ENCODE results near the gene CNN2. TPM values are rescaled to one million over a fixed set of nuclear protein-coding genes. Genes with fewer than 3 reads are reported as not detected.

CNN2 gene
- total RNA-seq, 1 donor from 2014 or later: 76.1 TPM

DNA sequence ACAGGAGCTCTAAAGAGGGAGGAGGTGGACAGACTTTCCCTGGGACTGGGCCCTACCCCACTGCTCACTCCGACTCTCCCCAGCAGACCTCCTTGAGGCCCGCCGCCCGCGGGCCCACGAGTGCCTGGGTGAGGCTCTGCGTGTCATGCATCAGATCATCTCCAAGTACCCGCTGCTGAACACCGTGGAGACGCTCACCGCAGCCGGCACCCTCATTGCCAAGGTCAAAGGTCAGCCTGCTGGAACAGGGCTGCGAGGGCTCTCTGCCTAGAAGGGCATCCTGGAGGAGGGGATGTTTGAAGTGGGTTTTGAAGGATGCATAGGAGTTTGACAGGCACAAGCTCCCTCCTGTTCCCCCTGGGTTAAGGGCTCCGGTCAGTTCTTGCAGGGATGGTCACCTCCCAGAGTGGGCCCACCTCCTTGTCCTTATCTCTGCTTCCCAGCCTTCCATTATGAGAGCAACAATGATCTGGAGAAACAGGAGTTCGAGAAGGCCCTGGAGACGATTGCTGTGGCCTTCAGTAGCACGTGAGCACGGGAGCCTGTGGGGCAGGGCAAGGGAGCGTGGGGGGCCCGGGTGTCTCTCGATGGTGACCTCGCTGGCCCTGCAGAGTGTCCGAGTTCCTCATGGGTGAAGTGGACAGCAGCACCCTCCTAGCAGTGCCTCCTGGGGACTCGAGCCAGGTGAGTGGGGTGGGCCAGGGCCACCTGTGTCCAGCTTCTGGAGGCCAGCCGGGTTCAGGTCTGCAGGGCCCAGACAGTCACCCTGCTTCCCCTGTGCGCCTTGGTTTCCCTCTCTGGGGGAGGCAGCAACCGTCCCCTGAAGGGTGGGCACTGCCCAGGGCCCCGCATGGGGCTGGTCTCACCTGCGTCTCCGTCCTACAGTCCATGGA, 46.9 kb downstream of the CNN2 start:
- no peak overlapping the region for H3K4me3 ChIP-seq
- H3K27me3 ChIP-seq: no peaks in the 10 kb centered on the region
- H3K36me3 ChIP-seq: no peaks in the 10 kb centered on the region
- no peak overlapping the region for H3K27ac ChIP-seq
- intact Hi-C loops (cut with DNase I): no loop called here
- no peak for DNase-seq (ENCODE audit: extremely low spot score in 2 of 2)
- peaks cover 36% of the 10 kb centered on the region for H3K4me1 ChIP-seq
- TF ChIP-seq POLR2A (IDR thresholded peaks at IDR 0.05) (no peak), CTCF (IDR thresholded peaks at IDR 0.05) (no peak), POLR2AphosphoS5 (IDR thresholded peaks at IDR 0.05; ENCODE audit: insufficient read depth in 1 of 2, low read depth in 1 of 2) (no peak)
- H3K9me3 ChIP-seq: no peaks in the 10 kb centered on the region

DNA sequence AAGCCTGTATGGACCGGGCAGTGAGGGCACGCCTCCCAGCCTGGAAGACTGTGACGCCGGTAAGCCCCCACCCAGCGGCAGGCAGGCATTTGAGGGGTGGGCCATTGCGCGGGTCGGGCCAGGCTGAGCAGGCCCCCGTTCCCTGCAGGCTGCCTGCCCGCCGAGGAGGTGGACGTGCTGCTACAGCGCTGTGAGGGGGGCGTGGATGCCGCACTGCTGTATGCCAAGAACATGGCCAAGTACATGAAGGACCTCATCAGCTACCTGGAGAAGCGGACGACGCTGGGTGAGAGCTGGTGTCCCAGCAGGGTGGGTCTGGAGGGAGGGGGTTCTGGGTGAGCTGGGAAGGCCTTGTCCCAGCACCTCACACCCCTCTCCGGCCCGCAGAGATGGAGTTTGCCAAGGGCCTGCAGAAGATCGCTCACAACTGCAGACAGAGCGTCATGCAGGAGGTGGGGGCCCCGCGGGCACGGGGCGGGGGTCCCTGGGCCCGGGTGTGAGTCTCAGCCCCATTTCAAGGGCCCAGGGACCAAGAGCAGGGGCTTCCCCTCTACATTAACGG, 47.6 kb downstream of the CNN2 start:
- Histone ChIP-seq H3K36me3 (no peaks in the 10 kb centered on the region), H3K4me3 (no peak overlapping the region), H3K27me3 (no peaks in the 10 kb centered on the region), H3K4me1 (peaks cover 36% of the 10 kb centered on the region), H3K27ac (no peak overlapping the region), H3K9me3 (no peaks in the 10 kb centered on the region)
- TF ChIP-seq CTCF (IDR thresholded peaks at IDR 0.05) (no peak), POLR2AphosphoS5 (IDR thresholded peaks at IDR 0.05; ENCODE audit: insufficient read depth in 1 of 2, low read depth in 1 of 2) (no peak)
- no peak for DNase-seq (ENCODE audit: extremely low spot score in 2 of 2)
- intact Hi-C loops (cut with DNase I): no loop called here

GRCh38 chr19:1074544-1075283, 48.3 kb downstream of the CNN2 start:
- no peak for DNase-seq (ENCODE audit: extremely low spot score in 2 of 2)
- Histone ChIP-seq H3K27ac (no peak overlapping the region), H3K9me3 (no peaks in the 10 kb centered on the region), H3K36me3 (peaks cover 0 to 3% of the 10 kb centered on the region in 2 donors), H3K4me3 (no peak overlapping the region), H3K4me1 (peaks cover 30% of the 10 kb centered on the region), H3K27me3 (no peaks in the 10 kb centered on the region)
- TF ChIP-seq POLR2AphosphoS5 (IDR thresholded peaks at IDR 0.05; ENCODE audit: insufficient read depth in 1 of 2, low read depth in 1 of 2) (no peak), POLR2A (IDR thresholded peaks at IDR 0.05) (no peak)
- intact Hi-C loops (cut with DNase I): no loop called here

- TF ChIP-seq POLR2AphosphoS5 (IDR thresholded peaks at IDR 0.05; ENCODE audit: insufficient read depth in 1 of 2, low read depth in 1 of 2) (no peak), POLR2A (IDR thresholded peaks at IDR 0.05) (no peak), CTCF (IDR thresholded peaks at IDR 0.05) (no peak)
- peaks cover 0 to 4% of the 10 kb centered on the region in 2 donors for H3K36me3 ChIP-seq
- H3K27me3 ChIP-seq: no peaks in the 10 kb centered on the region
- no peak for DNase-seq (ENCODE audit: extremely low spot score in 2 of 2)
- no peak overlapping the region for H3K27ac ChIP-seq
- H3K4me1 ChIP-seq: peaks cover 18% of the 10 kb centered on the region
- no peaks in the 10 kb centered on the region for H3K9me3 ChIP-seq
- H3K4me3 ChIP-seq: no peak overlapping the region
- intact Hi-C loops (cut with DNase I): no loop called here
Measured at GRCh38 chr19:1076046-1076386, 49.6 kb downstream of the CNN2 start.

GRCh38 chr19:1076951-1077350, 50.5 kb downstream of the CNN2 start:
- Histone ChIP-seq H3K4me1 (peaks cover 20% of the 10 kb centered on the region), H3K27me3 (no peaks in the 10 kb centered on the region), H3K36me3 (peaks cover 0 to 4% of the 10 kb centered on the region in 2 donors), H3K4me3 (no peak overlapping the region), H3K9me3 (no peaks in the 10 kb centered on the region), H3K27ac (no peak overlapping the region)
- no peak for DNase-seq (ENCODE audit: extremely low spot score in 2 of 2)
- TF ChIP-seq POLR2A (IDR thresholded peaks at IDR 0.05): no peak
- TF ChIP-seq CTCF (IDR thresholded peaks at IDR 0.05): no peak
- TF ChIP-seq POLR2AphosphoS5 (IDR thresholded peaks at IDR 0.05; ENCODE audit: insufficient read depth in 1 of 2, low read depth in 1 of 2): peak in 1 of 2 donors; percentile 46
- intact Hi-C loops (cut with DNase I): no loop called here

Data from vagina (tissue), 2 donors.